Mesothelial cell of epicardium (in vitro differentiated cells): ENCODE results near the gene KRTDAP. TPM values are rescaled to one million over a fixed set of nuclear protein-coding genes. Genes with fewer than 3 reads are reported as not detected.

ENCODE experiments used
- DNase-seq, 2 experiments: peaks; one replicate each; pipeline ENCODE4 v3.0.0; 2021; ENCODE audit warnings: low spot score in 2 of 2; ENCODE audit not compliant: unreplicated experiment in 2 of 2
- H3K27ac Mint-ChIP-seq: 2 replicates; pipeline ENCODE4 v1.8.0; 2021; ENCODE audit warnings: mixed read lengths
- H3K27me3 Mint-ChIP-seq: 2 replicates; pipeline ENCODE4 v1.8.0; 2021; ENCODE audit warnings: low read depth, mixed read lengths
- H3K36me3 Mint-ChIP-seq: 2 replicates; pipeline ENCODE4 v1.8.0; 2021; ENCODE audit warnings: mixed read lengths
- H3K4me1 Mint-ChIP-seq: 2 replicates; pipeline ENCODE4 v1.8.0; 2021; ENCODE audit warnings: mixed read lengths
- H3K4me3 Mint-ChIP-seq: 2 replicates; pipeline ENCODE4 v1.8.0; 2021; ENCODE audit warnings: mild to moderate bottlenecking, moderate library complexity, mixed read lengths
- H3K9me3 Mint-ChIP-seq: 2 replicates; pipeline ENCODE4 v1.8.0; 2021; ENCODE audit warnings: mixed read lengths
- CTCF ChIP-seq: fragments of 200-600 bp; sonication (generic); IDR thresholded peaks from one replicate; pipeline ENCODE4 v1.5.0; 2021; ENCODE audit warnings: antibody characterized with exemption; ENCODE audit not compliant: unreplicated experiment
- total RNA-seq: library from RNA; stranded (reverse); gene quantifications from 3 replicates; pipeline ENCODE4 v1.2.1, GENCODE V29; 2021

Gene KRTDAP
- total RNA-seq, 1 donor from 2014 or later, result 2.5 TPM

GRCh38 chr19:35445826-35446593 lies 44.3 kb downstream of the KRTDAP start:
- Mint-ChIP-seq H3K27me3 (peaks cover 39% of the 10 kb centered on the region), H3K4me3 (no peak overlapping the region), H3K36me3 (no peaks in the 10 kb centered on the region), H3K27ac (peak overlapping the region; percentile 18), H3K9me3 (no peaks in the 10 kb centered on the region), H3K4me1 (peaks cover 24% of the 10 kb centered on the region)
- TF ChIP-seq CTCF, result no peak
- no peak for DNase-seq

GRCh38 chr19:35444735-35445134 lies 45.5 kb downstream of the KRTDAP start:
- Mint-ChIP-seq H3K36me3 (no peaks in the 10 kb centered on the region), H3K4me1 (peaks cover 25% of the 10 kb centered on the region), H3K27me3 (peaks cover 32% of the 10 kb centered on the region), H3K4me3 (no peak overlapping the region), H3K9me3 (no peaks in the 10 kb centered on the region), H3K27ac (no peak overlapping the region)
- TF ChIP-seq CTCF, result no peak
- DNase-seq, result no peak

- Mint-ChIP-seq H3K4me3 (no peak overlapping the region), H3K9me3 (no peaks in the 10 kb centered on the region), H3K4me1 (peaks cover 42% of the 10 kb centered on the region), H3K27ac (no peak overlapping the region), H3K27me3 (peaks cover 17% of the 10 kb centered on the region), H3K36me3 (no peaks in the 10 kb centered on the region)
- no peak for TF ChIP-seq CTCF
- no peak for DNase-seq
These were observed 48.2 kb downstream of the KRTDAP start for GRCh38 chr19:35442091-35442490.

GRCh38 chr19:35439921-35440320 lies 50.3 kb downstream of the KRTDAP start:
- TF ChIP-seq CTCF, result no peak
- H3K27ac Mint-ChIP-seq, result no peak overlapping the region
- H3K4me1 Mint-ChIP-seq, result peaks cover 45% of the 10 kb centered on the region
- H3K4me3 Mint-ChIP-seq, result no peak overlapping the region
- peaks cover 1% of the 10 kb centered on the region for H3K27me3 Mint-ChIP-seq
- H3K36me3 Mint-ChIP-seq, result no peaks in the 10 kb centered on the region
- DNase-seq, result no peak
- no peaks in the 10 kb centered on the region for H3K9me3 Mint-ChIP-seq

GRCh38 chr19:35438527-35438926 lies 51.7 kb downstream of the KRTDAP start:
- no peak for TF ChIP-seq CTCF
- Mint-ChIP-seq H3K9me3 (no peaks in the 10 kb centered on the region), H3K27me3 (no peaks in the 10 kb centered on the region), H3K36me3 (no peaks in the 10 kb centered on the region), H3K27ac (peak overlapping the region; percentile 81), H3K4me3 (no peak overlapping the region), H3K4me1 (peaks cover 50% of the 10 kb centered on the region)
- DNase-seq, result peak; percentile 70 to 73
